ENCODE measurements around the gene EHD4.

Gene EHD4

DNA sequence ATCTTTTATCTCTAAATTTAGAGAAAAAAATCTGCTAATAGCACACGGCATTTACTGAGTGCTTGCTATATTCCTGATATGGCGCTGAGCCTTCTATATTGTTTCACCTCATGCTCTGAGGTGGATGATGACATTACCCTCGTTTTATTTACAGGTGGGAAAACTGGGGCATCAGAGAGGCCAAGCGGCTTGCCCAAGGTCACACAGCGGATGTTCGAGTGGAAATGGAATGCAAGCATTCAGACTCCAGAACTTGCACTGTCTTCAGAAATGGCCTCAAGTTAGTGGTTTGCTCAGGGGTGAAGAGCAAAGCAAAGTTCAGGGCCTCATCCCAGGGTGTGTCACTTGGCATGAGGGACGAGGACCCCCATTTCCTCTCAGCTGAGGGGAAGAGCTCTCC is 17.3 kb downstream of the EHD4 start:
- FAIRE-seq, result no peak

DNA sequence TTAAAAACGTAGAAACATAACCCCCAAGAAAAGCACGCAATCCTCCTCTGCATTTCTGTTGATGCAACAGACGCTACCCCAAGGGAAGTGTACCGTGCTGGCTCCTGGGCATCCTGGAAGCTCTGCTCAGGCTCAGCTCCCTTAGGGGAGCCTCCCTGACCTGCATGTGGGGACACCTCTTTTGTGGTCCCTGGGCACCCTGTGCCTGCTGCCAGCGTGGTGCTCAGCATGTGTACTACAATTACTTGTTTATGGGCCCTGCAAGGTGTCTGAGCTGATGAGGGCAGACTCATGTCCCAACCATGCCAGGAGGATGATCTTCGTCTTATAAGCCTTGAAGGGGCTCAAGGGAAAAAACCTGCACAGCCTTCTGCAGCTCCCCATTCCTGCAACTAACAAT is 18.3 kb downstream of the EHD4 start:
- FAIRE-seq, result no peak

GRCh38 chr15:41952013-41952563 is 20.3 kb downstream of the EHD4 start:
- no peak for FAIRE-seq

- FAIRE-seq, result no peak
These were observed 20.8 kb downstream of the EHD4 start for GRCh38 chr15:41951571-41951970.

- peak; percentile 64 for FAIRE-seq
These were observed 21.9 kb downstream of the EHD4 start for GRCh38 chr15:41950489-41950888.

DNA sequence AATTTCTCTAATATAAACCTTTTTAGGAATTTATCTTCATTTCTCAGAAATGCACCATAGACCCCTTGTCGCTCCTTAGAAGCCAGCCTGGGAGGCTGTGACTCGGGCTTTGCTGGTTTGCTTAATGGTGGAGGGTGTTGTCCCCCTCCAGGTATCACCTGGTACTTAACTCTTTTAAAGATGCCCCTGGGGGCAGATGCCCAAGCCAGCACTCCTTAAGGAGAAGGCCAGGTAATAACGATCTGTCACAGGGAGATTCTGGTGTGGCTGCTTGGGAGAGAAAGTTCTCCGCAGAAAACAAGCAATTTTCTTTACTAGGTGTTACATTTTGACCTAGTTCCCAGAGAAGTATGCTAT is 22.3 kb downstream of the EHD4 start:
- no peak for FAIRE-seq

DNA sequence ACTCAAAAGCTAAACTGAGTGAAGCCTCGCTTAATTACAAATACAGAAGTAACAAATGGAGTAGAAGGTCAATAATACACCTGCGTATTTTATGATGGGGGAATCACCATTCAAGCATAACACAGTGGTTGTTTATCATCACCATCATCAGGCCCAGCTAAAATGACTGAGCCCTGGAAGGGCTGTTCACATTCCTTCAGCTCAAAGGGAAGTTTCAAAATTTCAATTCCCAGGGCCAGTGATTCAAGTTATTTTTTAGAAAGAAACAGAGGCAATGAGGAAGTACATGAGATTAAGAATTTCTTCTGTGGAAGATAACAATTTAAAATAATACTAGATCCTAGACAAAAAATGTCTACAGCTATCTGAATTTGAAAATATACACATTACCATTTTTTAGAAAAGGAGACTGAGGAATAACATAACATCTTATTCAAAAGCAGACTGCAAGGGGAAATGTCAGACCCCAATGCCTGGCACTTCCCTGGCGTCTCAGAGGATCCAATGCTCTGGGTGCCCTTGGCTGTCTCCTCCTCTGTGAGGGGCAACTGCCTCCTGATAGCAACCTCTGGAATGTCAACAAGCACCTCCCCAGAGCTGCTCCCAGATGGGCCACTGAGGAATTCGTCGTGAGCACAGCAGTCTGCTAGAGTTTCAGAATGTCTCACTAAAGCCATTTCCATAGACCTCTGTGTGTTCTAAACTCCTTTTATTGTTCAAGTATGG is 22.8 kb downstream of the EHD4 start:
- FAIRE-seq, result peak; percentile 70

DNA sequence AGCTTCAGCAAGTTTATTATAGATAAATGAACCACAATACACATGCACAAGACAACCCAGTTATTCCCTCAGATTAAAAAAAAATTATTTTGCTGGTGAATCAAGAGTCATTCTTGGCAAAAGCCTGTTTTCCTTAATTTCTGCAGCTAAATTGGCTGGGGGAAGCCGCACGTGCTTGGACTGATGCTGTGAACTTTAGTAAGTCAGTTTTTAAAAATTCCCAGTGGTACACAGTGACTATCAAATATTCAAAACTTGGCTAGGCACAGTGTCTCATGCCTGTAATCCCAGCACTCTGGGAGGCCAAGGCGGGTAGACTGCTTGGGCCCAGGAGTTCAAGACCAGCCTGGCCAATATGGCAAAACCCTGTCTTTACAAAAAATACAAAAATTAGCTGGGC is 23.9 kb downstream of the EHD4 start:
- FAIRE-seq, result no peak

DNA sequence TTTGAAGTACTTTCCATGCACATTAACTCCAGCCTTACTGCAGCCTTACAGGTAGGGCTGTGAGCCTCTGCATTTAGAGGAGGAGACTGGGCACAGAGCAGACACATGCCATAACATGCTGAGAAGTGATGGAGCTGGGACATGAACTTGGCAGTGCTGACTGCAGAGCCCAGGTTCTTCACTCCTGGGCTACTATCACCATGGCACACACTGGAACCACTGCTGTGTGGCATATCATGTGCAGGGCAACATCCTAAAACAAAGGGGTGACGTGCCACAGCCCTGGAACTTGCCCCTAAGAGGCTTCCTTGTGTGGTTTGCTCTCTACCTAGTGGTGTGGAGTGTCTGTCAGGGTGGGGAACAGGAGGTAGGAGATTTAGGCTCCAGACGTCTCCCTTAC is 25.4 kb downstream of the EHD4 start:
- no peak for FAIRE-seq

DNA sequence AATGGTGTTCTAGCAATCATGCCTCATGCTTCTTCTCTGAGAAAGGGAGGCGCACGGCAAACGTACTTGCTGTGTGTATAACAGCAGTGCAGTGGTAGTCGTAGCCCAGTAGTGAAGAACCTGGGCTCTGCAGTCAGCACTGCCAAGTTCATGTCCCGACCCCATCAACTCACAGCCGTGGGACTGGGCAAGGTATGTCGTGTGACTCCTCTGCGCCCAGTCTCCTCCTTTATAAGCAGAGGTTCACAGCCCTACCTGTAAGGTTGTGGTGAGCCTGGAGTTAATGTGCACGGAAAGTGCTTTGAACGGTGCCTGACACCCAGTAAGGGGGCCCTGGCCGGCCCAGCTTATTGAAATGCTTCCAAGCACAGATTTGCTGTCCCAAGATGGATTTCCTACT is 26.6 kb downstream of the EHD4 start:
- no peak for FAIRE-seq

DNA sequence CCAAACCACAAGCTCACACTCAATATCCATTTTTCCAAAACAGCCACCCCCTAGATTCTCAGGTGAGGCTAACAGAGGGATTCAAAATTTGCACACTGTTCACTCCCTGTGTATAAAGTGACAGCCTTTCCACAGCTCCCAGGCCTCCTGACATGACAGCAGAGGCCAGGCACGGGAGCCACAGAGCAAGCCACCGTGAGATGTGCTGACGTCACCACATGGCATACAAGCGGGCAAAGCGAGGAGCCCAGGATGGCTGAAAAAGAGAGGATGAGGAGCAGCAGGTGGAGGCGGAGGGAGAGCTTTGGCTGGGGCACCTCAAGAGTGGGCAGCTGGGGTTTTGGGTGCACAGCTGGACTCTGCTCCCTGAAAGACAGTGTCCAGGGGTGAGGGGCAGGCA is 27.1 kb downstream of the EHD4 start:
- no peak for FAIRE-seq

- peak; percentile 85 for FAIRE-seq
These were observed 27.9 kb downstream of the EHD4 start for GRCh38 chr15:41944313-41944940.

DNA sequence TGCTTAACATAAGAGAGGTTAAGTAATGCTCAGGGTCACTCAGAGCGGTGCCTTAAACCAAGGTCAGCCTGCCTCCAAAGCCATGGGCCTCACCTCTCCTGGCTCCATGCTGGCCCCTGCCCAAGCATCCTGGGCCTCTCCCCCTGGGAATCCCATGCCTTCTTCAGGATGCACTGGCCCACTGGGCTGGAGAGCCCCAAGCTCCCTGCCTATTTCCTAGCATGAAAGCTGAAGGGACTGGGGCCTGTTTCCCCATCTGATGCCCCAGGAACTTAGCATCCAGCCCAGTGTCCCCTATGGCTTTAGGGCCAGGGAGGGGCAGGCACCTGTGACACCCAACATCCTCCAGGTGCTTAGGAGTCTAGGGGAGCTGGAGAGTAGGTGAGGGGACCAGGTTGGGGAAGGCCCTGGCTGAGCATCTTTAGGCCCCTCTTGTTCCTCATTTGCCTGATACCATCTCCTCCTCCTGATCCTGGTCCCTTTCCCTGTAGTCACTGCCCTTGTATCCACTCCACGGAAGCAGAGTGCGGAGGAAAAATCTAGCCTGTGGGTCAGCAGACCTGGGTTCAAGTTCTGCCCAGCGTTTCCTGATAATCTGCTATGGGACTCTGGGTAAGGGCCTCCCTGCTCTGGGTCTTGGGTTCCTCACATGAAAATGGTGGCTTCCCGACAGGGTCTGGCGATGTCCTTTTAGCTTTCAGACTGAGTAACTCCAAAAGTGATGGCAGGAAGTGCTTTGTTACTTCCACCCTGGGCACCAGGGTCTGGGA is 28.6 kb downstream of the EHD4 start:
- FAIRE-seq, result no peak

DNA sequence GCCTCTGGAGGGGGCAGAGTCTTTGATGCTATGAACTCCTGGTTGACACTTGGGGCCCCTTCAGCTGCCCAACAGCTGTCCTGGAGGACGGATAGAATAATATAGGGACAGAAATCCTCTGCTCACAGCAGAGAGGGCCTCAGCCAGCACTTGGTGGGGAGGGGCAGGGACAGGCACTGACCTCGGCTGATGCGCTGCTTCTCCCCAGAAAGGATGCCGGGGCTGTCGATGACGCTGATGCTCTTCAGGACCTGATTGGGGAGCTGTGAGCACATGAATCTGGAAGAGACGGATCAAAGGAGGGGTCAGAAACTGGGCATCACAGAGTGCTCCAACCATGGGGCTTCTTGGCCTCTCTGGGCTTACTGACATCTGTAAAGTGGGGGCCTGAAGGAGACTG is 29.5 kb downstream of the EHD4 start:
- FAIRE-seq, result no peak

DNA sequence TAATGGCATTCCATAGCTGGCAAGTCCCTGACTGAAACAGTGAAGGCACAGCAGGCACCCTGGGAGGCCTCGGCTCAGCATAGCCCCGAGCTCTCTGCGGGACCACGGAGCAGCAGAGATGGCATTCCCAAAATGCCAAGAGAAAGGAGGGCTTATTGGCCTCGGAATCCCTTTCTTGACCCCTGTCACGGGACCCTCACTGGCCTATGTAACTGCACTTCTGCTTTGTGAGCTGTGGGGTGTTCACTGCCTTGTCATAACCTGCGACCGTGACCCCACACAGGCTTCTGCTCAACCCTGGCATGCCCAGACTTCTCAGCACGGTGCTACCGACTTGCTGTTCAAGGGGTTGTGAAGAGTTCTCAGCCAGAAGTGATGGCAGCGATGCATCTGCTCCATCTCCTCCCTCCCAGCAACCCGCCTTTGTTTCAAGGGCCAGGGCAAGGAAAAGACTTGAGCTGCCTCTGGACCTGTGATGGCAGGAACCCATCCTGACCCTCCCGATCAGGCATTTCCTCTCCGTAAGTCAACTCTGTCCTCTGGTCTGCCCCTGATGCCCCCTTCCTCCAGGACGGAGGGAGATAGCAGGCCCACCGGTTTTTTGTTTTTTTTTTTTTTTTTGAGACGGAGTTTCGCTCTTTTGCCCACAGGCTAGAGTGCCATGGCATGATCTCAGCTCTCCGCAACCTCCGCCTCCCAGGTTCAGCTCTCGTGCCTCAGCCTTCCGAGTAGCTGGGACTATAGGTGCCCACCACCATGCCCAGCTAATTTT is 30.5 kb downstream of the EHD4 start:
- no peak for FAIRE-seq

DNA sequence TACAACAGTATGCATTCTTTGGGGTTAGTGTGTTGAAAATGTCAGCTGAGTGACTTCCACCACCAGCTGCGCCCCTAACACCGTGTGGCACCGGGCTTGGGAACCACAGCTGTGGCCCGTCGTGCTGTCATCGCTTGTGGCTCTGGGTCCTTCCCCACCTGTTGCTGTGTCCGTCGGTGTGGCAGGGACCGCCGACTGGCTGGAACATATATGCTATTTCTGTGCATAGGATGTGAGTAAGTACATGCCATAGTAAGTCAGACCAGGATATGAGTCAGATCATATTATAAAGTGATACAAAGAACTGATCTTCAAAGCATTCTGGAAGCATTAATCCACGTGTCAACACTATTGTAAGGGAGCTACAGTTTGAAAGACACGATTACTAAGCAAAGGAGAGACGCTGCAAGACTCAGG is 31.9 kb downstream of the EHD4 start:
- peak; percentile 82 for FAIRE-seq

DNA sequence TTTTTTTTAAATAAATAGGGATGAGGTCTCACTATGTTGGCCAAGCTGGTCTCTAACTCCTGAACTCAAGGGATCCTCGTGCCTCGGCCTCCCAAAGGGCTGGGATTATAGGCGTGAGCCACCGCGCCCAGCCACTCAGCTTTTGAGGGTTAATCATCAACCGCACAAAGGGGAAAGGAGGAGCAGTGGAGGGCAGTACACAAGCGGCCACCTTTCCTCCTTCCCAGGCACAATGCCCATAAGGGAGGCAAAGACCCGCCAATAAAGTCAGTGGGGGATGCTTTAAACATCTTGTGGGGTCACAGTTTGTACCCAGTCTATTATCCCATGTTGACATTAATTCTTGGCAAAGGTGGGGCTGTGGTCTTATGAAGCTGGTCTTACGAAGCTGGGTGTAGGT is 32.4 kb downstream of the EHD4 start:
- no peak for FAIRE-seq

- FAIRE-seq, result no peak
These were observed 34.8 kb downstream of the EHD4 start for GRCh38 chr15:41937568-41937923.

GRCh38 chr15:41936649-41937567 is 35.4 kb downstream of the EHD4 start:
- no peak for FAIRE-seq

GRCh38 chr15:41936155-41936554 is 36.2 kb downstream of the EHD4 start:
- no peak for FAIRE-seq

- no peak for FAIRE-seq
These were observed 36.8 kb downstream of the EHD4 start for GRCh38 chr15:41935566-41936020.

DNA sequence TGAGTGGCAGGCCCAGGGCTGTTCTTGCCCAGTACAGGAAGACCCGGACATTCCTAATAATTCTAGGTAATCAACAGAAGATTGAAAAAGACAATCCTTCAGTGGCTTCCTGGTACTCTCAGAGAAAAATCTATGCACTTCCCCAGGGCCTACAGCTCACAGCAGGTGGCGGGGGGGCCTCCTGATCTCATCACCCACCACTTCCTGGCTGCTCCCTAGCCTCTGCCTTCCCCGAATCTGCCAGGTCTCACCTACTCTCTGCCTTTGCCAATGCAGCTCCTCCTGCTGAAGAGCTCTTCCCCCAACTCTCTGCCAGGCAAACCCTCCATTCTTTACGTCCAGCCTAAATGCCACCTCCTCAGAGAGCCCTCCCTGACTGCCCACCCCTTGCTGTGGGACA is 37.5 kb downstream of the EHD4 start:
- no peak for FAIRE-seq

All from G401.6 (cell line).